Measurements from ENCODE around the gene PHACTR1.
"Not testable (repeated sequence)": the region's sequence is repeated elsewhere in the genome, so short reads cannot be mapped to it uniquely, and the experiment has no call there.

PHACTR1 gene

GRCh38 chr6:13302751-13303667 lies 586.4 kb downstream of the PHACTR1 start:
- no peak for DNase-seq

- DNase-seq = no peak
These were observed 587.1 kb downstream of the PHACTR1 start for GRCh38 chr6:13303668-13304017.

- DNase-seq = no peak
These were observed 587.5 kb downstream of the PHACTR1 start for GRCh38 chr6:13304101-13304500.

- DNase-seq = no peak
These were observed 588.2 kb downstream of the PHACTR1 start for GRCh38 chr6:13304580-13305260.

- no peak for DNase-seq
These were observed 588.7 kb downstream of the PHACTR1 start for GRCh38 chr6:13305288-13305687.

- DNase-seq = no peak
These were observed 589.2 kb downstream of the PHACTR1 start for GRCh38 chr6:13305791-13306190.

GRCh38 chr6:13307508-13307995 lies 591.0 kb downstream of the PHACTR1 start:
- no peak for DNase-seq

GRCh38 chr6:13308332-13308731 lies 591.8 kb downstream of the PHACTR1 start:
- no peak for DNase-seq

- DNase-seq = no peak
These were observed 594.6 kb downstream of the PHACTR1 start for GRCh38 chr6:13311155-13311554.

- no peak for DNase-seq
These were observed 598.2 kb downstream of the PHACTR1 start for GRCh38 chr6:13314806-13315205.

GRCh38 chr6:13315896-13316295 lies 599.3 kb downstream of the PHACTR1 start:
- no peak for DNase-seq

GRCh38 chr6:13318821-13319220 lies 602.3 kb downstream of the PHACTR1 start:
- DNase-seq = no peak

- no peak for DNase-seq
These were observed 603.5 kb downstream of the PHACTR1 start for GRCh38 chr6:13319891-13320564.

GRCh38 chr6:13326031-13326586 lies 609.5 kb downstream of the PHACTR1 start:
- not testable (repeated sequence) for DNase-seq

GRCh38 chr6:13327691-13328075 lies 611.1 kb downstream of the PHACTR1 start:
- DNase-seq = peak; percentile 9

- DNase-seq = peak; percentile 85
These were observed 611.7 kb downstream of the PHACTR1 start, which contains the start of gene TBC1D7 for GRCh38 chr6:13328076-13328874. TBC1D7 (minus strand) TSS chr6:13328537; CDS start chr6:13326898, 1,639 bp downstream.

GRCh38 chr6:13328875-13329183 lies 612.3 kb downstream of the PHACTR1 start:
- no peak for DNase-seq

- DNase-seq = peak; percentile 18
These were observed 615.2 kb downstream of the PHACTR1 start for GRCh38 chr6:13331516-13332348.

GRCh38 chr6:13332349-13332706 lies 615.8 kb downstream of the PHACTR1 start:
- no peak for DNase-seq

- no peak for DNase-seq
These were observed 618.4 kb downstream of the PHACTR1 start for GRCh38 chr6:13334953-13335352.

GRCh38 chr6:13336553-13336952 lies 620.0 kb downstream of the PHACTR1 start:
- peak; percentile 43 for DNase-seq
